SIG-M5 treated with dmso at 0.1 percent for 504 hours (cell line): Measurements from ENCODE around the gene FSD1L.

Source experiments
- DNase-seq: peaks from one replicate; lab custom pipeline; 2025; ENCODE audit not compliant: unreplicated experiment; lab: John Stamatoyannopoulos, UW

The FSD1L gene

DNA sequence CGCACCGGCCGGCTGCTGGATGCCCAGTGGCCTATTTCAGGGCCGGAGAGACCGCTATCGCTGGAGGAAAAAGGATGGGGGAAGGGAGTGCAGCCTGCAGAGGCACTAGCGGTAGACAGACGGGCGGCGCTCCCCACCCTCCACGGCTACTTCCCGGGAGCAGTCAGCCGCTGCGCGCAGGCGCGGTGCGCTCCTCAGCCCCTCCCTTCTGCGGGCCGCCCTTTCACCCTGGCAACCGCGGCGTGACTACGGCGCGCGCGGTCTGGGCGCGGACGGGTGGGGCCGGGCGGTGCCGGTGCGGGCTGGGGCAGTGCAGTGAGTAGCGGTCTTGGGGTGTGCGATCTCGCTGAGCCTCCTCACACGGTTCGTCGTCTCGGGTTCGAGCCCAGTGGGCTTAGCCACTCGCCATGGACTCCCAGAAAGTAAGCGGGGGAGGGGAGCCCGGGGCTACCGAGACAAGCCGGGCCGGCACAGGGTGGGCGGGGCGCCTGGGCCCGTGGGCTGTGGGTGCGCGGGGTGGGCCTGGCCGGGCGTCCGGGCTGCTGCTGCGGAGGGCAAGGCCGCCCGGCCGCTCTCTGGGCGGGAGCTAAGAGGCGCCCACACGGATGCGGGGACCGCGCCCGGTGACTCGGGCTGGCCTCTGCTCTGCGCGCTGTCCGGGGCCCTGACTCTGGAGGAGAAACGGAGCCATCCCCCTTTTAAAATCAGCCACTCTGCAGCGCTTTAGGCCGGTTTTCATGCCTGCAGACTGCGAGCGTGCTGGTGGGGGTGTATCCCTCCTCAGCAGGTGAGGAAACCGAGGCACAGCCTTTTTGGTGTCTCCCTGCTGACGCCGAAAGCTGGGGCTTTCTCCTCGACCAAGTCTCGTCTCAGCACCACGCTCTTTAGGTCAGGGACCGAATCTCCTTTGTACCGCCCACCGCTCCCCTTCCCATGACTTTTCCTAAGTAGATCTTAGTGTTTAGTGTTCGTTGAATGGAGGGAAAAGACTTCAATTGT is at the start of gene FSD1L:
TSS of gene FSD1L (plus strand) at position 221 of the 999 bp plus-strand sequence. CDS start at position 408, 187 bp downstream.
- peak; percentile 84 for DNase-seq

- DNase-seq = no peak
Measured at GRCh38 chr9:105399117-105399516, 48.7 kb upstream of the FSD1L start.

- no peak for DNase-seq
Measured at GRCh38 chr9:105401651-105402050, 46.2 kb upstream of the FSD1L start.

DNA sequence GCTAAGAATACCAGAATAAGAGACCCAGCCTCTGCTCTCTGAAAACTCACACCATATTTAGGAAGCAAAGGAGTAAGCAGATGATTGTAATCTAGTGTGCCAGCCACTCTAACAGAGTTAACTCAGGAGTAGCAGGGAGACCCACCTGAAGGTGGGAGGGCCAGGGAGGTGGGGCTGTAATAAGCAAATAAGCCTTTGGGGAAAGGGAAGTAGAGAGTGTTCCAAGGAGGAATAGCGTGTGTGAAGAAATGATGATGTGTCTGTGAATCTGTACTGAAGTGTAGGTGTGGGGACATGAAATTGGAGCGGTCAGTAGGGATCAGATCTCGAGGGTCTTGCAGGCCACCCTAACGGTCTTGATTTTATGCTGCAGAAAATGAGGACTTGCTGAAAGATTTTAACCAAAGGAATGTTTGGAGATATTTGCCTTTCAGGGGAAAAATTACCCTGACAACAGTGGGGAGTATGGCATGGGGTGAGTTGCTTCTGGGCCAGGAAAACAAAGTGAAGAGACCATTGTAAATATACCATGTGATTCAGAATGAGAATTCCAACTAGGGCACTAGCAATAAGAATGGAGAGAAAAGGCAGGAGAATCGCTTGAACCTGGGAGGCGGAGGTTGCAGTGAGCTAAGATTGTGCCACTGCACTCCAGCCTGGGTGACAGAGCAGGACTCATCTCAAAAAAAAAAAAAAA is 44.1 kb upstream of the FSD1L start:
- no peak for DNase-seq

DNA sequence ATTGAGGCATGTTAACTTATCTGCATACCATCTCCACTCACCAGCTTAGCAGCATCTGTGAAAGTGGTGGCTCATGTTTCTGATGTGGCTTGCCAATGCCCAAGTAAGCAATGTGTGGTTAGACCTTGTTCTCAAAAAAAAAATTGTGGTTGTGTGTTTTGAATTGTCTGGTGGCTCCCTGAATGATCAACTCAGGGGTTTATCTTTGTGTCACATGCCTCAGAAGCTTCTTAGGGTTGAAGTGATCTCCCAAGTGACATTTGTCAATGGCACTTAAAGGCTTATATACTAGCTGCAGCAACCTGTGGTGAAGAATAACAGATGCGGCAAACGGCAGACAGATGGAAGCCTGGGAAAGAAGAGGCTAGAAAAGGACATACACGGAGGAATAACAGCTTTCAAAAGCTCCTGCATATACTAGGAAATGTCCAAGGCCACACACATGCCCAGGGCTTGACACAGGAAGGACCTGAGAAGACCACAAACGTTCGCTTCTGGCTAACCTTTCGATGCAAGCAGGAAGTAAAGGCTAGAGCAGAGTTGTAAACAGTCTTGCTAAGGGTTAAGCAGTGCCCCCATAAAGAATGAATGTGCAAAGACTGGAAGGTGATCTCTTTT is 42.2 kb upstream of the FSD1L start:
- no peak for DNase-seq

GRCh38 chr9:105406369-105406768 is 41.5 kb upstream of the FSD1L start:
- no peak for DNase-seq

DNA sequence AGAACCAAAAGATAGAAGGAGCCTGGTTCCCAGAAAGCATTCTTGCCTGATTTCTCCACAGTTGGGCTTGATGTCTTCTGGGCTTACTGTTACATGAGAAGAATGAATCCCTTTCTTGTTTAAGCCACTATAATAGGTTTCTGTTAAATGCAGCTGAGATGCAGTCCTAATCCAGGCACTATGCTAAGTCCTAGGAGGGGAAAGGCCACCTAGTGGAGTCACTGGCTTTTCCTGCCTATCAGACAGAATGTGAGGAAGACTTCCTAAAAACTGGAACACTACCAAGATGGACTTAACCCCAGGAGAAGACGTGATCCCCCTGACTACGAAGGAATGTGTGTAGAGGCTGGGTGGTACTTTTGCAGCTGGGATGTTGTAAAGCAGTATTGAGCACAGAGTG is 34.3 kb upstream of the FSD1L start:
- peak; percentile 8 for DNase-seq

- DNase-seq = peak; percentile 24
Measured at GRCh38 chr9:105414947-105415661, 32.7 kb upstream of the FSD1L start.

DNA sequence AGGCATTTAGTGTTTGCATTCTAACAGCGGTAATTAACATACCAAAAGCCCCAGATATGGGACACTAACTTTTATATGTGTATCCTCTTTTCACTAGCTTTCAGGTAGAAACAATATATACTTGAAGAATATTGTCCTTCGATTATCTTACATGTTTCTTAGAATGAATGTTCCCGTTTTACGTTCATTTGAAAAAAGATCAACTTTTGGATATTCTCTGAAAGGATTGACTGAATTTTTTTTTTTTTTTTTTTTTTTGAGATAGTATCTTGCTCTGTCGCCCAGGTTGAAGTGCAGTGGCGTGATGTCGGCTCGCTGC is 32.2 kb upstream of the FSD1L start:
- no peak for DNase-seq

GRCh38 chr9:105416840-105417239 is 31.0 kb upstream of the FSD1L start:
- DNase-seq = no peak

DNA sequence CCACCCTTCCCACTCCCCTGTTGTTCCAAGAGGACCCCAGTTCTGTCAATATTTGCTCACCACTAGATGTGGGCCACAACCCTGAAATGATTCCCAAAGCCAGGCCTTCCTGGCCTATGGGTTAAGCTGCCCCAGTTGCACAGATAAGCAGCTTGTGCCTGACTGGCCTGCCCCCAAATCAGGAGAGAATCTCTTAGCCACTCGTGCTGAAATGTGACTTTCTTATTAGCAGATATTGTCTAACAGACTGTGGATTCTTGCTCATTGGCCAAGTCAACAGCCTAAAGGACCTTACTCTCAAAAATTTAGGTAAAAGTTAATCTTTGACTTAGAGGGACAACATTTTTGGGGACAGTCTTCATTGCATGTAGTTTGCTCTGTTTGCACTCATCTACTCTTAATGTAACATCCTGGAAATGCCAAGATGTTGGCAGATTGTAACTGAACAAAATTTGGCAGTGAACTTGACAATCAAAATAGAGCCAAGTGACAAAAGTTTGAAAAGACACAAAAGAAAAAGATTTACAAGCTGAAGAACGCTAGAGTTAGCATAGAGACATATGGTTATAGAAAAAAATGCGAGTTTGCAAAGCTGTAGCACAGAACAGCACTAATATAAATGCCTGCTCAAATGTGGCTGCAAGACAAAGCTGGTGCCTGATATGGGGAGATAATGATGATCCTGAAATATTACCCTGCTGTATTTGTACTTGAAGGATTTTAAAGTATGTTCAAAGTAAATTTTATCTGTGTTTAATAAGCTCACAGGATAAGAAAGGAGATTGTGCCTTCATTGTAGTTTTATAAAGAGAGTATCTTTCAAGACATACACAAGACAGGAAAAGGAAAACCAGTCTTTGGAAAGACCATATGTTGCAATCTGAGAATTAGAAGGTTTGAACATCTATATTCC is 29.0 kb upstream of the FSD1L start:
- no peak for DNase-seq

DNA sequence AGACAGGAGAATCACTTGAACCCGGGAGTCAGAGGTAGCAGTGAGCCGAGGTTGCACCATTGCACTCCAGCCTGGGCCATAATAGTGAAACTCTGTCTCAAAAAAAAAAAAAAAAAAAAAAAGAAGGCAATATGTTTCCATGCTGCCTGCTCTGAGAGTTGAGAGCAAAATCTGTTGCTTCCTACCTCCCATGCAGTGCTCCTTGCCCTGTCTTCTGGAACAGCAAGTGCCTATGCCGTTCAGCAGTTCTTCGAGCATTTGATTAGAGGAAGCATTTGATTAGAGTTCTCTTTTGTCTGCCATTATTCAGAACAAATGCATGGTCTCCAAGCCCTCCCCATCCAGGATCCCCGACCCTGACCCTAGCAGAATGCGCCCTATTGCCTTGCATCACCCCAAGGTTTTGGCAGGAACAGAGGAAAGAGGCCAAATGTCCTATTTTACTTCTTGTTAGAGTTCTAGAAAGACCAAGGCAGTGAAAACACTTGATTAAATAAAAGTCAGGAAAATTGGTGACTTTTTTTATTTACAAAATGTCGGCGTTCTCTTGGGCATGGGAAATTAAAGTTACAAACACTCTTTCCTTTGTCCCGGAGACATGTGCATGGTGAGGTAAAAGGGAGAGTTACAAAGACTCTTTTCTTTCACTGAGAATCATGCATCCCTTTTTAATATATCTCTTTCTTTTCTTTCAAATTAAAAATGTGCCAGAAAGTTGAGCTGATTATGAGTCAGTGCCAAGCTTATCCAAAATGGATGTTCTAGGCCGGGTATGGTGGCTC is 27.8 kb upstream of the FSD1L start:
- no peak for DNase-seq

DNA sequence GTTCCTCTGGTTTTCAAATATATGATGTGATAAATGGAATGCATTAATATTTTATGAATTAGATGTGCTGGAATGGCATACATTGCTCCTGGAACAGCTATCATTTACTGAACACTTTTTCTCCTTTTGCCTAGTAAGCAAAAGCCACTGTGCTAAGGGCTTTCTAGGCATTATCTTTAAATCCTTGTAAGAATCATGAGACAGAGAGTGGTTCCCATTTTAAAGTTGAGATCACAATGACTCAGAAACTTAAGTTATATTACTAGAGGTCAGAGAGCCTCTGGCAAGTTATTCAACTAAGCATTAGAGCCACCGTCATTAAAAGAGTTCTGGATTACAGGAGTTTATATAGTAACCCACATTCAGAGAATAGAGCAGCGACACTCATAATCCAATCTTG is 26.7 kb upstream of the FSD1L start:
- no peak for DNase-seq

GRCh38 chr9:105421864-105422263 is 26.0 kb upstream of the FSD1L start:
- DNase-seq = no peak

DNA sequence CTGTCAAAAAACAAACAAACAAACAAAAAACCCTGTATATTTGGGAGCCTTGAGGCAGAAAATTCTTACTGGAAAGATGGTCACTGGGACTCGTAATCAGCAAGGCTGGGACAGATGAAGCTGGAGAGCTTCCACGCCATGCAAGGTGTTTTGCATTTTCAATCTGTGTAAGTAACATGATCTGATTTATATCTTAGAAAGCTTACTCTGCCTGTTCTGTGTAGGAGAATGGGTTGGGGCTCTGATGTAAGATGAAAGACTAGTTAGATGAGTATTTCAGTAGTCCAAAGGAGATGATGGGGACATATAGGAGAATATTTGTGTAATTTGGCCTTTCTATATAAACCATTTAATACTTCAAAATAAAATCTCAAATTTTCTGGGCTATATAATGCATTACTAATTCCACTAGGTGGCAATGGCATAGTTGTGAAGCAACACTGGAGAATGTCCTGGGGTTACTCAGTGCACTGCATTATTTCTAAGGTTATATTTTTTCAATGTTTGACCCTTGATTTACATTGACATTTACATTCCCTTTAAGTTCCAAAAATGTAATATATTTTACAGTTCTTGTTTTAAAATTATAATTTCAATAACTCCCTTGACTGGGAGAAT is 21.9 kb upstream of the FSD1L start:
- DNase-seq = peak; percentile 22

DNA sequence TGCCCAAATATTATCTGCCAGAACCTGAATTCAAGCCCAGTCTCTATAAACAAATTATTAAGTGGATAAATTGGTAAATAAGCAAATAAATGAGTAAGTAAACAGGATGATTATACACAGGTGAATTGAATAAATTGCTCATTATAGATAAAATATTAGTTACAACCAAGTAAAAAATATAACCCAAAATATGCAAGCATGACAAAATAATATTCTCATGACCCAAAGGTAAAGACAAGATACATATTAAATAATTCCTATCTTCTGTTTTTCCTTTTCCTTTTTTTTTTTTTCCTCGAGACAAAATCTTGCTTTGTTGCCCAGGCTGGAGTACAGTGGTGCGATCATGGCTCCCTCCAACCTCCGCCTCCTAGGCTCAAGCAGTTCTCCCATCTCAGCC is 21.2 kb upstream of the FSD1L start:
- no peak for DNase-seq

- DNase-seq = no peak
Measured at GRCh38 chr9:105431424-105432246, 16.2 kb upstream of the FSD1L start.

- DNase-seq = no peak
Measured at GRCh38 chr9:105432247-105432842, 15.5 kb upstream of the FSD1L start.
